Right lobe of liver (tissue), 6 donors: ENCODE results near the gene LRRC8E. TPM values are rescaled to one million over a fixed set of nuclear protein-coding genes. Genes with fewer than 3 reads are reported as not detected.

Experiments
- ATAC-seq, 4 donors: fragments of 200-7000 bp; cut with Tn5 transposase; one replicate each; pipeline ENCODE4 v1.9.1; 2020; ENCODE audit warnings: mild to moderate bottlenecking in 4 of 4, moderate library complexity in 4 of 4
- DNase-seq, 3 donors: peaks; one replicate each; pipeline ENCODE4 v3.0.0-alpha.2; 2020
- H3K27ac ChIP-seq, 3 donors: fragments of 200-600 bp; one replicate each; pipeline ENCODE4 v1.8.0; 2022
- H3K27me3 ChIP-seq, 2 donors: fragments of 200-600 bp; one replicate each; pipeline ENCODE4 v1.8.0; 2022
- H3K36me3 ChIP-seq, 4 donors: fragments of 200-600 bp; sonication (generic) in 1 of 4; one replicate each; pipeline versions ENCODE4 v1.5.1 to v1.8.0; 2017 to 2022; ENCODE audit warnings: control low read depth in 1 of 4
- H3K4me1 ChIP-seq, 4 donors: fragments of 200-600 bp; sonication (generic) in 1 of 4; one replicate each; pipeline versions ENCODE4 v1.5.1 to v1.8.0; 2017 to 2022; ENCODE audit warnings: control low read depth in 1 of 4
- H3K4me3 ChIP-seq, 3 donors: fragments of 200-600 bp; one replicate each; pipeline ENCODE4 v1.8.0; 2022
- H3K9me3 ChIP-seq, 4 donors: fragments of 200-600 bp; sonication (generic) in 1 of 4; one replicate each; pipeline versions ENCODE4 v1.5.1 to v1.8.0; 2017 to 2022; ENCODE audit warnings: control low read depth in 1 of 4
- POLR2A ChIP-seq: fragments of 450-650 bp; IDR thresholded peaks from one replicate; pipeline ENCODE4 v1.6.1; 2017; ENCODE audit warnings: antibody characterized with exemption, mild to moderate bottlenecking
- WGBS: methylation state at CpG from one replicate; pipeline ENCODE4 v1.1.6; 2018; ENCODE audit warnings: low coverage, low lambda C conversion rate; ENCODE audit not compliant: insufficient coverage; ENCODE audit errors: missing lambda C conversion rate; 5-methylcytosine and 5-hydroxymethylcytosine counted together
- intact Hi-C, 2 donors: fragments of 100-400 bp; cut with DNase I; formaldehyde crosslinking; loops; one replicate each; pipeline versions ENCODE4 v1.11.2 to v1.14.1; 2022
- total RNA-seq, 6 experiments: library from RNA; depleted of rRNA in 2 of 6; stranded (reverse); fragments of >200 nt in 2 of 6; fragmentation: NEBNext Ultra II Directional in 3 of 6; extraction: Animal tissue kit (Norgen Biotek cat#: 25700) in 3 of 6; gene quantifications; one replicate each; pipeline versions ENCODE4 v1.1.0 to v1.2.4, GENCODE V29; 2016 to 2023
- TF ChIP-seq, protein P1 (sequence below), 4 donors: fragments of 200-600 bp in 3 of 4; fragments of 450-650 bp in 1 of 4; IDR thresholded peaks; one replicate each; pipeline versions ENCODE4 v1.5.1 to v1.8.0; 2016 to 2022; ENCODE audit warnings: antibody characterized with exemption in 4 of 4, mild to moderate bottlenecking in 2 of 4
- donor health status: DM: no; HTN: yes; CAD: no.
- donor health status: DM: no; HTN: no; CAD: no.
- donor health status: DM: no; HTN: no; CAD: no.
- donor health status: DM: no; HTN: yes; CAD: no.
- donor health status: DM: no; HTN: yes; CAD: no.

The LRRC8E gene
- total RNA-seq, 6 experiments from 2014 or later: 1.5 to 9.6 (median 3.5) TPM

DNA sequence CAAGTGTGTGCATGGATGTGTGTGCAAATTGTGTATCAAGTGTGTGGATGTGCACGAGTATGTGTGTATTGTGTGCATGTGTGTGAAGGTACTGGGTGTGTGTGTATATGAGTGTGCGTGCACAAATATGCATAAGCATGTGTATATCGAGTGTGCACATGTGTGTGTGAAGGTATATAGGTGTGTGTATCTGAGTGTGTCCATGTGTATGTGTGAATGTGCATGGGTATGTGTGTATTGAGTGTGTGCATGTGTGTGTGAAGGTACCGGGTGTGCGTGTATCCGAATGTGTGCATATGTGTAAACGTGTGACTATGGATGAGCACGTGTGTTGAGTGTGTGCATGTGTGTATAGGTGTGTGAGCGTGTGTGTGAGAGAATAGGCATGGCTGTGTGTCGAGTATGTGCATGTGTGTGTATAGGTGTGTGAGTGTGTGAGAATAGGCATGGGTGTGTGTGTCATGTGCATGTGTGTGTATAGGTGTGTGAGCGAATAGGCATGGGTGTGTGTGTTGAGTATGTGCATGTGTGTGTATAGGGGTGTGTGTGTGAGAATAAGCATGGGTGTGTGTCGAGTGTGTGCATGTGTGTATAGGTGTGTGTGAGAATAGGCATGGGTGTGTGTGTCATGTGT, 45.5 kb upstream of the LRRC8E start:
- 92% methylated on average over 12 of the region's 12 CpGs for WGBS
- DNase-seq (no peak), ATAC-seq (no peak)
- Histone ChIP-seq H3K27me3 (no peaks in the 10 kb centered on the region), H3K4me1 (no peaks in the 10 kb centered on the region), H3K27ac (no peak overlapping the region), H3K36me3 (no peaks in the 10 kb centered on the region), H3K4me3 (no peak overlapping the region), H3K9me3 (no peaks in the 10 kb centered on the region)
- intact Hi-C loops: no loop called here
- TF ChIP-seq POLR2A: no peak
- TF ChIP-seq, protein P1, sequence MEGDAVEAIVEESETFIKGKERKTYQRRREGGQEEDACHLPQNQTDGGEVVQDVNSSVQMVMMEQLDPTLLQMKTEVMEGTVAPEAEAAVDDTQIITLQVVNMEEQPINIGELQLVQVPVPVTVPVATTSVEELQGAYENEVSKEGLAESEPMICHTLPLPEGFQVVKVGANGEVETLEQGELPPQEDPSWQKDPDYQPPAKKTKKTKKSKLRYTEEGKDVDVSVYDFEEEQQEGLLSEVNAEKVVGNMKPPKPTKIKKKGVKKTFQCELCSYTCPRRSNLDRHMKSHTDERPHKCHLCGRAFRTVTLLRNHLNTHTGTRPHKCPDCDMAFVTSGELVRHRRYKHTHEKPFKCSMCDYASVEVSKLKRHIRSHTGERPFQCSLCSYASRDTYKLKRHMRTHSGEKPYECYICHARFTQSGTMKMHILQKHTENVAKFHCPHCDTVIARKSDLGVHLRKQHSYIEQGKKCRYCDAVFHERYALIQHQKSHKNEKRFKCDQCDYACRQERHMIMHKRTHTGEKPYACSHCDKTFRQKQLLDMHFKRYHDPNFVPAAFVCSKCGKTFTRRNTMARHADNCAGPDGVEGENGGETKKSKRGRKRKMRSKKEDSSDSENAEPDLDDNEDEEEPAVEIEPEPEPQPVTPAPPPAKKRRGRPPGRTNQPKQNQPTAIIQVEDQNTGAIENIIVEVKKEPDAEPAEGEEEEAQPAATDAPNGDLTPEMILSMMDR (IDR thresholded peaks at IDR 0.05): no peak

DNA sequence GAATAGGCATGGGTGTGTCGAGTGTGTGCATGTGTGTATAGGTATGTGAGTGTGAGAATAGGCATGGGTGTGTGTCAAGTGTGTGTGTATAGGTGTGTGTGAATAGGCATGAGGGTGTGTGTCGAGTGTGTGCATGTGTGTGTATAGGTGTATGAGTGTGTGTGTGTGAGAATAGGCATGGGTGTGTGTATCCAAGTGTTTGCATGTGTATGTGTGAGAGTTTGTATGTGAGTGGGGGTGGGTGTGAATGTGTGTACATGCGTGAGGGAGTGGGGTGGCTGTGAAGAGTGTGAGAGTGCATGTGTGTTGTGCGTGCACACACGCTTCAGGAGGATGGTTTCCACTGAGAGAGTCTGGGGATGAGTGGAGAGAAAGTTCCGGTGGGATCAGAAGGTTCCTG, 44.8 kb upstream of the LRRC8E start:
- Histone ChIP-seq H3K9me3 (no peaks in the 10 kb centered on the region), H3K27ac (no peak overlapping the region), H3K27me3 (no peaks in the 10 kb centered on the region), H3K4me3 (no peak overlapping the region), H3K36me3 (no peaks in the 10 kb centered on the region), H3K4me1 (no peaks in the 10 kb centered on the region)
- DNase-seq: no peak
- TF ChIP-seq POLR2A: no peak
- TF ChIP-seq, protein P1 (IDR thresholded peaks at IDR 0.05): no peak
- WGBS: 87% methylated on average over 6 of the region's 6 CpGs
- no peak for ATAC-seq
- intact Hi-C loops: no loop called here

DNA sequence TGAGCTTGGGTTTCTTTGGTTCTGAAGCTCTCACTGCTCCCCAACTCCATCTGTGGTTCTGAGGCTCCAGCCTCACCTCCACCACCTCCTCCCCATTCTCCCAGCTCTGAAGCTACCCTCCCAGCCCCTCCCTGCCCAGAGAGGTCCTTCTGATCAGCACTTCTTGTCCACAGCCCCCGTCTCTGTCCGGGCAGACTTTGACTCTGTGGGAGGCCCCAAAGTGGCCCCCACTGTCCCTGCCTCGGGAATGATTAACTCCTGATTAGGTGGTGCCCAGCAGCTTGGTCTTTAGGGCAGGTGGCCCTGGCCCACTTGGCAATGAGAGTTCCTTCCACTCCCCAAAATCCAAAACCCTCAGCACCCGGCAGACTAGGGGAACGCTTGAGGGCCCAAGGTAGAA, 43.9 kb upstream of the LRRC8E start:
- Histone ChIP-seq H3K4me3 (no peak overlapping the region), H3K27me3 (no peaks in the 10 kb centered on the region), H3K9me3 (no peaks in the 10 kb centered on the region), H3K27ac (no peak overlapping the region), H3K4me1 (no peaks in the 10 kb centered on the region), H3K36me3 (no peaks in the 10 kb centered on the region)
- no CpG with 5 or more reads among the region's 5 CpGs for WGBS
- DNase-seq (no peak), ATAC-seq (no peak)
- intact Hi-C loops: no loop called here
- TF ChIP-seq, protein P1 (IDR thresholded peaks at IDR 0.05): no peak
- no peak for TF ChIP-seq POLR2A

GRCh38 chr19:7844951-7845350, 43.4 kb upstream of the LRRC8E start:
- intact Hi-C loops: loop anchor here in 1 of 2 donors (5.0 kb wide), 1 partner anchor 62 kb away; no protein-coding TSS in a partner anchor
- no peaks in the 10 kb centered on the region for H3K4me1 ChIP-seq

More at GRCh38 chr19:7844951-7845350, 43.4 kb upstream of the LRRC8E start:
- TF ChIP-seq, protein P1 (IDR thresholded peaks at IDR 0.05): no peak
- no peak for TF ChIP-seq POLR2A
- Histone ChIP-seq H3K9me3 (no peaks in the 10 kb centered on the region), H3K27ac (no peak overlapping the region), H3K27me3 (no peaks in the 10 kb centered on the region), H3K4me3 (no peak overlapping the region), H3K36me3 (no peaks in the 10 kb centered on the region)
- ATAC-seq (no peak), DNase-seq (no peak)
- WGBS: 70% methylated on average over 4 of the region's 10 CpGs
